Dermis blood vessel endothelial cell (primary cell): Measurements from ENCODE around the gene AP1M1. TPM values are rescaled to one million over a fixed set of nuclear protein-coding genes. Genes with fewer than 3 reads are reported as not detected.
"Not testable (repeated sequence)": the region's sequence is repeated elsewhere in the genome, so short reads cannot be mapped to it uniquely, and the experiment has no call there.

ENCODE experiments used
- DNase-seq: peaks from one replicate; pipeline ENCODE4 v3.0.0; 2010
- total RNA-seq: library from RNA; depleted of rRNA; stranded (reverse); fragments of >200 nt; gene quantifications from 2 replicates; pipeline ENCODE4 v1.2.3, GENCODE V29; 2014

AP1M1 gene
- total RNA-seq, 1 donor from 2014 or later: 65.9 TPM

GRCh38 chr19:16265205-16265604 lies 67.5 kb downstream of the AP1M1 start:
- DNase-seq: no peak

- DNase-seq: no peak
Observed at GRCh38 chr19:16265890-16266585, 68.3 kb downstream of the AP1M1 start.

DNA sequence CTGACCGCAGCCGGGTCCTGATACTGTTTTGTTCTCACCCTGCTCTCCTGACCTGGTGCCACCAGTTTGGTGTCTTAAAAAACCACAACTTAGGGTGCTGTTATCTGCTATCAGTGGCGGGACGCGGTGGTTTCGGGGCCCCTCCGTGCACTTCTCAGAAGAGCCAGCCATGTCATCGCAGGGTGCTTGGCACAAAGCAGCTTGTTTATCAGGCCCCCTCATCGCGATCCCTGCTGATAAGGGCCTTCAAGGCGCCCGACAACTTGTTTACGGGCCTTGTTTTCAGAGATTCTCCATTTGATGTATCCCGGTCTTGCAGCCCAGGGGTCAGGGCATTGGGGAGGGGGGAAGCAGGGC lies 68.9 kb downstream of the AP1M1 start:
- DNase-seq: no peak

- no peak for DNase-seq
Observed at GRCh38 chr19:16268676-16269319, 71.1 kb downstream of the AP1M1 start.

DNA sequence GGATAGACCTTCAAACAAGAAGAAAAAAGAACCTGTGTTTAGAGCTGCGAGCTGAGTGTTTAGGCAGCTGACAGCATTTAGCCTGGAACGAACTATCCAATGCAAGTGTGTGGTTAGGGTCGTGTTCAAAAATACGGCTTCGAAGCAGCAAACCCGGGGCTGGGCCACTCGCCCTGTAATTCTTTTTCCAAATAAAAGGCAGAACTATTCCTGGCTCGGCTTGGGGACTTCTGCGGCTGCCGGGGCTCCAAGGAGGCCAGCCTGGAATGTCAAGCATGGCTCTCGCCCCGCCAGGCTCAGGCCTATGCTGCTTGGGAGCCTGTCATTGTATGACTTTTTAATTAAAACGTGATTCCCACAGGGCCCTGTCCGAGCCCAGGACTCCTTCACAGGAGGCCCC lies 75.2 kb downstream of the AP1M1 start:
- no peak for DNase-seq

DNA sequence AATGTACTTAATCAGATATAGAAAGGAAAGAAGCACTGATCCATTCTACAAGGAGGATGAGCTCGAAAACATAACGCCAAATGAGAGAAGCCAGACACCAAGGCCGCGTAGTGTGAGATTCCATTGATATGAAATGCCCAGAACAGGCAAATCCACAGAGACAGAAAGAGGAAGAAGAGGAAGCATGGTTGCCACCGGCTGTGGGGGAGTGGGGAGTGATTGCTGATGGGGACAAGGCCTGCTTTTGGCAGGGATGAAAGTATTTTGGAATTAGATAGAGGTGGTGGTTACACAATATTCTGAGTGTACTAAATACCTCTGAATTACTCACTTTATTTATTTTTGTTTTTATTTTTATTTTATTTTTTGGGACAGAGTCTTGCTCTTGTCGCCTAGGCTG lies 76.7 kb downstream of the AP1M1 start:
- DNase-seq: no peak

- DNase-seq: no peak
Observed at GRCh38 chr19:16280306-16280705, 82.6 kb downstream of the AP1M1 start.

- DNase-seq: no peak
Observed at GRCh38 chr19:16281743-16282142, 84.0 kb downstream of the AP1M1 start.

DNA sequence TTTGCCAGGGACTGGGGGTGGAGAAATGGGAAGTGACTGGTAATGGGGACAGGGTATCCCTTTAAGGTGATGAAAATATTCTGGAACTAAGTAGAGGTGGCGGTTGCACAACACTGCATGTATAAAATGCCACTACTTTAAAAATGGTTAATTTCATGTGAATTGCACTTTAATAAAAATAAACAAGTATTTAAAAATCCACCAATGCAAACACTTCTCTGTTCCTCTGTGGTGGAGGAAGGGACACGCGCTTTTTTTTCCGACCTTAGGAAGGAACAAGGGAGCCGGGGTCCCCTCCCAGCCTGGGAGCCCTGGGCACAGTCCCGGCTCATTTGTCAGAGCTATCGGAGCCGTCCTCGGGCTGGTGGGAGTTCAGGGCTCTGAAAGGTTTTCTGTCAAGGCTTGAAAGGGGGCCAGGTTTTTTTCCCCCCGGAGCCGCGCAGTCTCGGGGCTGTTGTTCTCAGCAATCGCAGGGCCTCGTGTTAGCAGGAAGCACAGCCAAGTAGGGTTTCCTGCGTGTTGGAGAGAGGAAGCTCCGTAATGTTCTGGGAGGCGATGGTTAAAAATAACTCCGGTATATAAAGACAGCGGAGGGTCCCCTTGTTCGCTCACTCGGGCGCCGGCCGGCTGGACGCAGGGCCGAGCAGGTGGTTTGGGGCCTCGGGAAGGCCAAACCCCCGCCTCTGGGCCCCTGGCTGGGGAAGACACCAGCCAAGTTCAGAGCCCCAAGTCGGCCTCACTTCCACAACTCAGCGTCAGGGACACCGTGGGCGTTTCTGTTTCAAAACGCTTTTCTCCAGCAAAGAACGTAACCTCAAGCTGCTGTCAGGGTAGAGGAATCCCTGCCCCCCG lies 85.7 kb downstream of the AP1M1 start:
- DNase-seq: peak; percentile 97

- DNase-seq: no peak
Observed at GRCh38 chr19:16284505-16284904, 86.8 kb downstream of the AP1M1 start.

DNA sequence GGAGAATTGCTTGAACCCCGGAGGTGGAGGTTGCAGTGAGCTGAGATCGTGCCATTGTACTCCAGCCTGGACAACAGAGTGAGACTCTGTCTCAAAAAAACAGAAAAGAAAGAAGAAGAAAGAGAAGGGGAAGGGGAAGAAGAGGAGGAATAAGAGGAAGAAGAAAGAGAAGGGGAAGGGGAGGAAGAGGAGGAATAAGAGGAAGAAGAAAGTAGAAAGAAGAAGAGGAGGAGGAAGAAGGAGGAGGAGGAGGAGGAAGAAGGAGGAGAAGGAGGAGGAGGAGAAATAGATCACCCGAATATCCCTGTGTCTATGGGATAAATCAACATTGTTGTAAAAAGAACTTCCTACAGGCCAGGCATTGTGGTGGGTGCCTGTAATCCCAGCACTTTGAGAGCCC lies 87.4 kb downstream of the AP1M1 start:
- not testable (repeated sequence) for DNase-seq

- peak; percentile 33 for DNase-seq
Observed at GRCh38 chr19:16285769-16286498, 88.2 kb downstream of the AP1M1 start.

DNA sequence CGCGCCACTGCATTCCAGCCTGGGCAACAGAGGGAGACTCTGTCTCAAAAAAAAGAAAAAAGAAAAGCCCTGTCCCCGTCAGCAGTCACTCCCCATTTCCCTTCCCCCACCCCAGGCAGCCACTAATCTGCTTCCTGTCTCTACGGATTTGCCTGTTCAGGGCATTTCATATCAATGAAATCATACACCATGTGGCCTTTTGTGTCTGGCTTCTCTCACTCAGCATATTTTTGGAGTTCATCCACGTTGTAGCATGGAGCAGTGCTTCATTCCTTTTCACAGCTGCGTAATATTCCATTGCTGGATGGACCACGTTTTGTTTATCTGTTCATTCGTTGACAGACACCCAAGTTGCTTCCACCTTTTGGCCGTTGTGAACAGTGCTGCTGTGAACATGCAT lies 90.8 kb downstream of the AP1M1 start:
- DNase-seq: peak; percentile 55

DNA sequence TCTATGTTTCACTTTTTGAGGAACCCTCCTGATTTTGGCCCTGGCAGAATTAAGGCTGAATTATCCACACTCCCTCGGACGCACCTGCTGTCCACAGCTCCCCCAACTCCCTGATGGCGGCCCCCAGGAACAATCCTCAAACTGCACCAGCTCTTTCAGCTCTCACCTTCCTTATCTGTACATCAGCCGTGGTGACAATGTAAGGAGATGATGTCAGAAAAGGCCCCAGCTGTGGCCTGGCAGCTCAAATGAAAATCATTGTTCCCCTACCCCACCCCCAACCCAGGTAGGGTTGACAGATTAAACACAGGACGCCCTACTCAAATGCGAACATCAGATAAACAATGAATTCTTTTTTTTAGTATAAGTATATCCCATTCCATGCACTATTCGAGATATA lies 91.9 kb downstream of the AP1M1 start:
- peak; percentile 38 for DNase-seq

DNA sequence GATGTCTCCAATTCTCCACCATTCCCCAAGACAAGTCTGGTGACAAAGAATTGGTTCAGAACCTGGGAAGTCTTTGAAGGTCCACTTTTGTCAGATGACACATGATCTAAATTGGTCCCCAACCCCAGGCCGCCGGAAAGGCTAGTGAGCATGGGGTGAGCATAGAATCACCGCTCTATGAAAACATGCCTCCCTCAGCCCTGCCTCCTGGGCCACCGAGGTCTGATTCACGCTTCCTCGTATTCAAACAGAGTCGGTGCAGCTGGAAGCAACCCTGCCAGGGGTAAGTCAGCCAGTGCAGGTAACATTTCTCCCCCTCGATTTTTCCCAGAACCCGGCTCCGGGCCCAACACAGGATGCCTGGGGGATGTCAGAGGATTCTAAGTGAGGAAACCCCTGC lies 93.0 kb downstream of the AP1M1 start:
- peak; percentile 93 for DNase-seq

- DNase-seq: peak; percentile 83
Observed at GRCh38 chr19:16293118-16294091, 95.7 kb downstream of the AP1M1 start.

- DNase-seq: no peak
Observed at GRCh38 chr19:16295057-16295456, 97.3 kb downstream of the AP1M1 start.
